SW480 (cell line): ENCODE measurements around the gene COL4A2.
"Not testable (repeated sequence)": the region's sequence is repeated elsewhere in the genome, so short reads cannot be mapped to it uniquely, and the experiment has no call there.

Source experiments
- DNase-seq: peaks from one replicate; pipeline ENCODE4 v3.0.0-alpha.2; 2016; ENCODE audit warnings: low spot score

The COL4A2 gene

GRCh38 chr13:110379905-110380341 lies 72.8 kb downstream of the COL4A2 start:
- DNase-seq = no peak

- no peak for DNase-seq
Observed at GRCh38 chr13:110380359-110381028, 73.4 kb downstream of the COL4A2 start.

- DNase-seq = no peak
Observed at GRCh38 chr13:110381029-110381360, 73.9 kb downstream of the COL4A2 start.

GRCh38 chr13:110382229-110382628 lies 75.1 kb downstream of the COL4A2 start:
- DNase-seq = peak; percentile 50

GRCh38 chr13:110382830-110383229 lies 75.7 kb downstream of the COL4A2 start:
- no peak for DNase-seq

- DNase-seq = no peak
Observed at GRCh38 chr13:110387451-110388107, 80.5 kb downstream of the COL4A2 start.

- DNase-seq = peak; percentile 32
Observed at GRCh38 chr13:110388108-110388943, 81.2 kb downstream of the COL4A2 start.

- DNase-seq = no peak
Observed at GRCh38 chr13:110390567-110390966, 83.5 kb downstream of the COL4A2 start.

GRCh38 chr13:110391273-110391672 lies 84.2 kb downstream of the COL4A2 start:
- no peak for DNase-seq

GRCh38 chr13:110392510-110393240 lies 85.6 kb downstream of the COL4A2 start:
- DNase-seq = no peak

- DNase-seq = no peak
Observed at GRCh38 chr13:110393761-110394160, 86.7 kb downstream of the COL4A2 start.

GRCh38 chr13:110394371-110394841 lies 87.3 kb downstream of the COL4A2 start:
- DNase-seq = no peak

GRCh38 chr13:110395616-110396015 lies 88.5 kb downstream of the COL4A2 start:
- DNase-seq = not testable (repeated sequence)

- no peak for DNase-seq
Observed at GRCh38 chr13:110396476-110396875, 89.4 kb downstream of the COL4A2 start.

GRCh38 chr13:110396913-110397381 lies 89.9 kb downstream of the COL4A2 start:
- no peak for DNase-seq

- peak; percentile 18 for DNase-seq
Observed at GRCh38 chr13:110397436-110398115, 90.5 kb downstream of the COL4A2 start.

GRCh38 chr13:110398564-110399507 lies 91.8 kb downstream of the COL4A2 start:
- no peak for DNase-seq

GRCh38 chr13:110399801-110400200 lies 92.7 kb downstream of the COL4A2 start:
- no peak for DNase-seq

- no peak for DNase-seq
Observed at GRCh38 chr13:110400786-110401533, 93.9 kb downstream of the COL4A2 start.
